Astrocyte of the spinal cord (primary cell): Measurements from ENCODE around the gene UBE2M.
A peak's percentile ranks its signal among the peaks of the same experiment; 100 is the strongest.

ENCODE experiments used
- DNase-seq: peaks from one replicate; pipeline ENCODE4 v3.0.0; 2011; ENCODE audit warnings: low read depth, low spot score
- H3K4me3 ChIP-seq: 2 replicates; pipeline ENCODE4 v1.5.1; 2011; ENCODE audit warnings: low read depth, mild to moderate bottlenecking, low read length, moderate library complexity
- CTCF ChIP-seq: IDR thresholded peaks from 2 replicates; pipeline ENCODE4 v1.5.1; 2012; ENCODE audit warnings: low read depth, mild to moderate bottlenecking, low read length, inconsistent platforms
- in situ Hi-C: cut with HindIII; loops from 2 replicates; pipeline ENCODE4 v1.10.0; 2017; ENCODE audit warnings: low sequenced_read_pairs

UBE2M gene

GRCh38 chr19:58548859-58549663 is 9.3 kb downstream of the UBE2M start:
- DNase-seq: no peak
- no peak overlapping the region for H3K4me3 ChIP-seq
- in situ Hi-C loops: no loop called here
- no peak for TF ChIP-seq CTCF

DNA sequence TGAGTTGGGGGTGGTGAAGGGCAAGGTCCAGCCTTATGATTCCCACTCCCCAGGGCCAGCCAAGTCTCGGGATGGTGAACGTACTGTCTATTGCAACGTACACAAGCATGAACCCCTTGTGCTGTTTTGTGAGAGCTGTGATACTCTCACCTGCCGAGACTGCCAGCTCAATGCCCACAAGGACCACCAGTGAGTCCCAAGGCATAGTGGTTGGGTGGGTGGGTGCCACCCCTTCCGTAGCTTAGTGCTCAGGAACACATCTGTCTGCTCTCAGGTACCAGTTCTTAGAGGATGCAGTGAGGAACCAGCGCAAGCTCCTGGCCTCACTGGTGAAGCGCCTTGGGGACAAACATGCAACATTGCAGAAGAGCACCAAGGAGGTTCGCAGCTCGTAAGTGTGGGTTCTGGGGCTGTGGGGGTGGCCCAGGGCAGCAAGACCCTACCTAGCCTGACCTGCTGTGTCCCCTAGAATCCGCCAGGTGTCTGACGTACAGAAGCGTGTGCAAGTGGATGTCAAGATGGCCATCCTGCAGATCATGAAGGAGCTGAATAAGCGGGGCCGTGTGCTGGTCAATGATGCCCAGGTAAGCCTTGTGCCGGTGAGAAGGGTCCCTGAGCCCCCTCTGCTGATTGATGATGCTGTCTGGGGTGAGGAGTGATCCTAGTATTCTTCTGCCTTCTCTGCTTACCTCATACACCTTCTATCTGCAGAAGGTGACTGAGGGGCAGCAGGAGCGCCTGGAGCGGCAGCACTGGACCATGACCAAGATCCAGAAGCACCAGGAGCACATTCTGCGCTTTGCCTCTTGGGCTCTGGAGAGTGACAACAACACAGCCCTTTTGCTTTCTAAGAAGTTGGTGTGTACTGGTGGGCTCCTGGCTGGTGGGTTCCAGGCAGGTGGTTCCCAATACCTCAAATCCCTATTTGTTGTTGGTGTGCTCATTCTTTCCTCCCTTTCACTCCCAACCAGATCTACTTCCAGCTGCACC is 10.8 kb downstream of the UBE2M start:
- in situ Hi-C loops: no loop called here
- DNase-seq: no peak
- H3K4me3 ChIP-seq: no peak overlapping the region
- TF ChIP-seq CTCF: no peak

- H3K4me3 ChIP-seq: peak overlapping the region; percentile 91
- TF ChIP-seq CTCF: no peak
Measured at GRCh38 chr19:58546019-58546530, 12.3 kb downstream of the UBE2M start.

DNA sequence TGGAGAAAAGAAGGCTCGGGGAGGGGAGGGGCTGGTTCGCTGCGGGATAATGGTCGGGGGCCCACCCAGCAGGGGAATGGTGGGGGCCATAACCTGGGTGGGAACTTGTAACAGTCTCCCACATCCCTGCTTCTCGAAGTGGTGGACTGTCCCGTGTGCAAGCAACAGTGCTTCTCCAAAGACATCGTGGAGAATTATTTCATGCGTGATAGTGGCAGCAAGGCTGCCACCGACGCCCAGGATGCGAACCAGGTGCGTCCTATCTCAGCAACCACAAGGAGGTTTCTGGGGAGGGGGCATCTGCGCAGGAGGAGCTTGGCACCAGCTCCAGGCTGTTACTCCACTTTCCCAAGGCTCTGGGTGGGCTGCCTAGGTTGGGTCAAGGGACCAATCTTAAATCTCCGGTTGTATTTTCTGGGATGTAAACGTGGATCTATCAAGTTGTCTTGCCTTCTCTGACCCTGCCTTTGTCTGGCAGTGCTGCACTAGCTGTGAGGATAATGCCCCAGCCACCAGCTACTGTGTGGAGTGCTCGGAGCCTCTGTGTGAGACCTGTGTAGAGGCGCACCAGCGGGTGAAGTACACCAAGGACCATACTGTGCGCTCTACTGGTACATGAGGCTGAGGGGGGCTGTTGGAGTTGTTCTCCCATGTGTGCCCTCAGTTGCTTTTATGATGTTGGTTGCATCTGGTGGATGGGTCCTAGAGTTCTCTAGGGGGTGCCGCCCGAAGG is 13.0 kb downstream of the UBE2M start:
- H3K4me3 ChIP-seq: peak overlapping the region; percentile 91
- no peak for DNase-seq
- TF ChIP-seq CTCF: no peak
- in situ Hi-C loops: no loop called here

More at GRCh38 chr19:58546019-58546530, 12.3 kb downstream of the UBE2M start:
- no peak for DNase-seq
- in situ Hi-C loops: no loop called here

DNA sequence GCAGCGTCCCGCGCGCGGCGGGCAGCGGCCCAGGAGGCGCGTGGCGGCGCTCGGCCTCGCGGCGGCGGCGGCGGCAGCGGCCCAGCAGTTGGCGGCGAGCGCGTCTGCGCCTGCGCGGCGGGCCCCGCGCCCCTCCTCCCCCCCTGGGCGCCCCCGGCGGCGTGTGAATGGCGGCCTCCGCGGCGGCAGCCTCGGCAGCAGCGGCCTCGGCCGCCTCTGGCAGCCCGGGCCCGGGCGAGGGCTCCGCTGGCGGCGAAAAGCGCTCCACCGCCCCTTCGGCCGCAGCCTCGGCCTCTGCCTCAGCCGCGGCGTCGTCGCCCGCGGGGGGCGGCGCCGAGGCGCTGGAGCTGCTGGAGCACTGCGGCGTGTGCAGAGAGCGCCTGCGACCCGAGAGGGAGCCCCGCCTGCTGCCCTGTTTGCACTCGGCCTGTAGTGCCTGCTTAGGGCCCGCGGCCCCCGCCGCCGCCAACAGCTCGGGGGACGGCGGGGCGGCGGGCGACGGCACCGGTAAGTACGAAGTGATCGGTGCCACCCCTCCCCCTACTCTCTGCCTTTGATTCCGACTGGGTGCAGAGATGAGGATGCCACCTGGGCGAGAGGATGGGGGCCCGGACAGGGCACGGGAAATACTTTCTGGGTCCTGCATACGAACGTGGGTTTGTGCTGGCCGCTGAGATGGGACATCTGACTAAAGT is 13.7 kb downstream of the UBE2M start:
- TF ChIP-seq CTCF: no peak
- H3K4me3 ChIP-seq: peak overlapping the region; percentile 91
- DNase-seq: peak; percentile 29
- in situ Hi-C loops: no loop called here
